H1 (cell line): Measurements from ENCODE around the gene PDE4D. TPM values are rescaled to one million over a fixed set of nuclear protein-coding genes. Genes with fewer than 3 reads are reported as not detected.

Source experiments
- CTCF ChIA-PET: fragments of 300-600 bp; sonication (Branson Sonifier 250); formaldehyde crosslinking; loops from one replicate; lab custom pipeline; 2021; ENCODE audit not compliant: partially characterized antibody; lab: Charles Lee
- POLR2A ChIA-PET: fragments of 300-600 bp; sonication (Branson Sonifier 250); formaldehyde crosslinking; loops from one replicate; lab custom pipeline; 2021; ENCODE audit warnings: inconsistent platforms; ENCODE audit not compliant: partially characterized antibody; lab: Charles Lee
- DNase-seq, 2 experiments: peaks; one replicate each; pipeline versions ENCODE4 v3.0.0 to v3.0.0-alpha.2; 2010 to 2022; ENCODE audit warnings: low spot score in 2 of 2, low read depth in 1 of 2, mixed read lengths in 1 of 2
- FAIRE-seq: peaks from 2 replicates; lab custom pipeline; 2011; peaks lifted over from hg19 to GRCh38; lab: Jason Lieb, UNC
- H2AFZ ChIP-seq: 2 replicates; pipeline ENCODE4 v1.8.1; 2012; ENCODE audit warnings: low read length, inconsistent platforms
- H2AK5ac ChIP-seq: 2 replicates; pipeline ENCODE4 v1.6.1; 2013; ENCODE audit warnings: low read depth, low read length
- H2BK120ac ChIP-seq: replicated peaks from 2 replicates; pipeline ENCODE3; 2013; ENCODE audit warnings: low read depth, low read length, inconsistent platforms
- H2BK12ac ChIP-seq: 2 replicates; pipeline ENCODE4 v1.6.1; 2013; ENCODE audit warnings: low read depth, low read length
- H2BK15ac ChIP-seq: 2 replicates; pipeline ENCODE4 v1.6.1; 2013; ENCODE audit warnings: low read length
- H2BK20ac ChIP-seq: 2 replicates; pipeline ENCODE4 v1.6.1; 2013; ENCODE audit warnings: low read length
- H2BK5ac ChIP-seq: 2 replicates; pipeline ENCODE4 v1.6.1; 2013; ENCODE audit warnings: low read depth, low read length
- H3K14ac ChIP-seq: 2 replicates; pipeline ENCODE4 v1.6.1; 2013; ENCODE audit warnings: inconsistent platforms; ENCODE audit not compliant: insufficient read length
- H3K18ac ChIP-seq: 2 replicates; pipeline ENCODE4 v1.6.1; 2013; ENCODE audit warnings: low read length; ENCODE audit errors: extremely low read depth
- H3K23ac ChIP-seq: 2 replicates; pipeline ENCODE4 v1.6.1; 2013; ENCODE audit warnings: inconsistent platforms; ENCODE audit not compliant: insufficient read length
- H3K23me2 ChIP-seq: 2 replicates; pipeline ENCODE4 v1.6.1; 2013; ENCODE audit warnings: low read depth, low read length
- H3K27ac ChIP-seq: 2 replicates; pipeline ENCODE4 v1.6.1; 2011; ENCODE audit warnings: low read depth, low read length, inconsistent platforms
- H3K27me3 ChIP-seq, 4 experiments: replicated peaks in 1 of 4; 1 replicate in 1 of 4; 2 replicates in 3 of 4; pipeline versions ENCODE4 v1.6.1 to v1.8.1; 2011 to 2013; ENCODE audit warnings: low read length in 3 of 4, mild to moderate bottlenecking in 3 of 4, inconsistent platforms in 2 of 4, mixed read lengths in 2 of 4, moderate library complexity in 1 of 4; ENCODE audit not compliant: control insufficient read depth in 3 of 4, insufficient read depth in 3 of 4; ENCODE audit errors: extremely low read depth in 1 of 4
- H3K36me3 ChIP-seq, 4 experiments: 2 replicates each; pipeline versions ENCODE4 v1.6.1 to v1.8.1; 2011 to 2013; ENCODE audit warnings: mild to moderate bottlenecking in 4 of 4, low read length in 3 of 4, moderate library complexity in 2 of 4, control low read depth in 1 of 4, inconsistent platforms in 1 of 4; ENCODE audit not compliant: insufficient read depth in 4 of 4, control insufficient read depth in 2 of 4
- H3K4ac ChIP-seq: replicated peaks from 2 replicates; pipeline ENCODE3; 2013; ENCODE audit warnings: low read length, low read depth, mixed read lengths, inconsistent platforms; ENCODE audit not compliant: insufficient read length
- H3K4me1 ChIP-seq, 4 experiments: replicated peaks in 1 of 4; 1 replicate in 1 of 4; 2 replicates in 3 of 4; pipeline versions ENCODE4 v1.6.1 to v1.8.1; 2011 to 2013; ENCODE audit warnings: low read length in 3 of 4, inconsistent platforms in 2 of 4, mixed read lengths in 1 of 4; ENCODE audit not compliant: insufficient read depth in 4 of 4, control insufficient read depth in 3 of 4
- H3K4me2 ChIP-seq, 2 experiments: 2 replicates each; pipeline versions ENCODE4 v1.6.1 to v1.8.1; 2011 to 2013; ENCODE audit warnings: low read depth in 2 of 2, low read length in 2 of 2, control low read depth in 1 of 2, inconsistent platforms in 1 of 2, mild to moderate bottlenecking in 1 of 2; ENCODE audit not compliant: insufficient read depth in 1 of 2
- H3K4me3 ChIP-seq, 4 experiments: fragments of 200-600, 300-600 bp in 1 of 4; sonication (generic), shearing (Covaris generic), sonication (Bioruptor Twin) in 1 of 4; 2 replicates each; pipeline versions ENCODE4 v1.5.1 to v1.8.1; 2011 to 2016; ENCODE audit warnings: low read length in 4 of 4, low read depth in 3 of 4, control low read depth in 2 of 4, inconsistent platforms in 2 of 4, mild to moderate bottlenecking in 2 of 4, mixed read lengths in 1 of 4, moderate library complexity in 1 of 4; ENCODE audit not compliant: insufficient read depth in 2 of 4; ENCODE audit errors: extremely low read depth in 1 of 4
- H3K56ac ChIP-seq: replicated peaks from 2 replicates; pipeline ENCODE3; 2013; ENCODE audit warnings: low read depth, mild to moderate bottlenecking, mixed read lengths, low read length, inconsistent platforms; ENCODE audit not compliant: insufficient read length
- H3K79me1 ChIP-seq: 2 replicates; pipeline ENCODE4 v1.6.1; 2013; ENCODE audit warnings: low read depth, low read length, control low read depth
- H3K79me2 ChIP-seq, 2 experiments: 2 replicates each; pipeline versions ENCODE4 v1.6.1 to v1.8.1; 2012 to 2013; ENCODE audit warnings: low read length in 2 of 2, mild to moderate bottlenecking in 2 of 2, inconsistent platforms in 1 of 2; ENCODE audit not compliant: insufficient read depth in 2 of 2, control insufficient read depth in 1 of 2
- H3K9ac ChIP-seq, 4 experiments: replicated peaks in 1 of 4; 1 replicate in 1 of 4; 2 replicates in 3 of 4; pipeline versions ENCODE4 v1.6.1 to v1.8.1; 2011 to 2013; ENCODE audit warnings: low read depth in 3 of 4, low read length in 3 of 4, control low read depth in 2 of 4, mild to moderate bottlenecking in 2 of 4, moderate library complexity in 2 of 4, inconsistent platforms in 1 of 4; ENCODE audit errors: extremely low read depth in 1 of 4
- H3K9me3 ChIP-seq, 2 experiments: 2 replicates each; pipeline versions ENCODE4 v1.6.1 to v1.8.1; 2012 to 2013; ENCODE audit warnings: mild to moderate bottlenecking in 2 of 2, moderate library complexity in 2 of 2, control low read depth in 1 of 2, inconsistent platforms in 1 of 2, low read depth in 1 of 2, low read length in 1 of 2, mixed read lengths in 1 of 2; ENCODE audit not compliant: insufficient read depth in 2 of 2
- H4K20me1 ChIP-seq, 2 experiments: replicated peaks in 1 of 2; 2 replicates each; pipeline versions ENCODE3 to v1.8.1; 2011 to 2013; ENCODE audit warnings: inconsistent platforms in 2 of 2, low read length in 2 of 2, mild to moderate bottlenecking in 1 of 2; ENCODE audit not compliant: insufficient read depth in 2 of 2, control insufficient read depth in 1 of 2
- H4K5ac ChIP-seq: 2 replicates; pipeline ENCODE4 v1.6.1; 2013; ENCODE audit warnings: low read length, low read depth, mixed read lengths, inconsistent platforms; ENCODE audit not compliant: insufficient read length
- H4K8ac ChIP-seq: 2 replicates; pipeline ENCODE4 v1.8.0; 2013; ENCODE audit warnings: mild to moderate bottlenecking, moderate library complexity, low read length, inconsistent platforms; ENCODE audit not compliant: insufficient read depth; ENCODE audit errors: extremely low read depth
- H4K91ac ChIP-seq: replicated peaks from 2 replicates; pipeline ENCODE3; 2013; ENCODE audit warnings: low read length, mixed read lengths, inconsistent platforms; ENCODE audit not compliant: insufficient read length
- SAP30 ChIP-seq: fragments of 300-600 bp; sonication (generic); IDR thresholded peaks from 2 replicates; pipeline ENCODE4 v1.7.1; 2012; ENCODE audit warnings: low read length, moderate library complexity, mild to moderate bottlenecking, inconsistent platforms; ENCODE audit not compliant: insufficient read depth, insufficient replicate concordance
- SIN3A ChIP-seq, 2 experiments: IDR thresholded peaks in 1 of 2; conservative IDR thresholded peaks in 1 of 2; 2 replicates each; pipeline ENCODE4 v1.6.1; 2011 to 2012; ENCODE audit warnings: low read length in 2 of 2, improper control_type of control experiment in 1 of 2, low read depth in 1 of 2, mild to moderate bottlenecking in 1 of 2
- SP1 ChIP-seq: IDR thresholded peaks from 2 replicates; pipeline ENCODE4 v1.6.1; 2011; ENCODE audit warnings: low read depth, low read length
- WGBS, 2 experiments: shearing (Covaris generic) in 1 of 2; methylation state at CpG; one replicate each; pipeline versions ENCODE4 v1.1.6 to v1.1.7; 2013 to 2015; ENCODE audit warnings: low lambda C conversion rate in 2 of 2, mixed read lengths in 2 of 2, inconsistent platforms in 1 of 2, low coverage in 1 of 2, missing lambda C conversion rate in 1 of 2; ENCODE audit not compliant: insufficient replicate concordance in 2 of 2, insufficient coverage in 1 of 2, insufficient read length in 1 of 2; ENCODE audit errors: extremely low coverage in 1 of 2, missing lambda C conversion rate in 1 of 2; 5-methylcytosine and 5-hydroxymethylcytosine counted together
- polyA plus RNA-seq, 7 experiments: library from polyadenylated mRNA; depleted of rRNA in 3 of 7; stranded (reverse) in 5 of 7; unstranded in 2 of 7; fragments of >200 nt in 5 of 7; fragments of 200-250 nt in 2 of 7; gene quantifications; 1 replicate in 5 of 7; 2 replicates in 1 of 7; 4 replicates in 1 of 7; pipeline versions ENCODE4 v1.2.1 to v1.2.3, GENCODE V29; 2011 to 2013; ENCODE audit warnings: missing spikeins in 2 of 7, mixed read lengths in 2 of 7
- total RNA-seq: library from RNA; stranded (reverse); fragmentation: NEBNext Ultra II Directional; extraction: Animal tissue kit (Norgen Biotek cat#: 25700); gene quantifications from 2 replicates; pipeline ENCODE4 v1.2.1, GENCODE V29; 2021

The PDE4D gene
- total and polyA plus RNA-seq, 2 of the 8 experiments (the other 6 are each of a cell fraction or from before 2014, with no cell fraction given), result 2.3 to 3.7 TPM

DNA sequence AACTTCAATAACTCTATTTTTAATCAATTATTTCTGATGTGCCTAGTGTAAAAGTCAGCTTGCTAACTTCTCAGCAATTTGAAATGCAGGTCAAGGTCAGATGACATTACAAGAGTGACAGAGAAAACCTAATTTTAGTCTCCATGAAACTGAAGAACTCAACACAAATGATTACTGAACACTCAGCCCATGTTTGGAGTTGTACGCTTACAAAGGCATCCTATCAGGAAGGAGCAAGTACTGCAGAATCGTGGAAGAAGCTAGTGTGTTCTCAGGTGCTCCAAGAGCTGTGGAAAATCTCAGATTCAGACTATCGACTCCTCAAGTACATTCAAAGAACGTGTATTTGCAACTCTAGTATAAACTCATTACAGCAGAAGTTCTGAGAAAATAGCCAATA is 526.7 kb downstream of the PDE4D start:
- H2BK20ac ChIP-seq, result no peak overlapping the region
- no peak overlapping the region for H4K91ac ChIP-seq
- no peaks in the 10 kb centered on the region for H3K36me3 ChIP-seq
- no peak overlapping the region for H2AK5ac ChIP-seq
- H4K8ac ChIP-seq, result no peak overlapping the region
- no peak overlapping the region for H4K5ac ChIP-seq
- ChIA-PET POLR2A (no interaction called here), CTCF (interaction anchor here (1.2 to 5.7 kb wide), 14 partner anchors 9 to 306 kb away, joined by 3 to 45 read pairs (median 8); no protein-coding TSS in a partner anchor)
- 86% methylated on average over 4 of the region's 4 CpGs; no CpG with 5 or more reads in 1 of the 2 experiments for WGBS, 2 experiments
- DNase-seq (no peak), FAIRE-seq (no peak)
- no peaks in the 10 kb centered on the region for H4K20me1 ChIP-seq
- no peaks in the 10 kb centered on the region for H3K79me1 ChIP-seq
- peaks cover 0 to 3% (median 0%) of the 10 kb centered on the region in 4 experiments; a peak in 1 of 7 replicates for H3K4me1 ChIP-seq
- H3K4me2 ChIP-seq, result no peak overlapping the region
- H3K27me3 ChIP-seq, result no peaks in the 10 kb centered on the region
- H3K9me3 ChIP-seq, result no peaks in the 10 kb centered on the region
- H3K79me2 ChIP-seq, result no peaks in the 10 kb centered on the region
- no peak overlapping the region for H3K14ac ChIP-seq
- H3K4me3 ChIP-seq, result no peak overlapping the region
- no peak overlapping the region for H3K18ac ChIP-seq
- no peak overlapping the region for H3K4ac ChIP-seq
- no peak overlapping the region for H3K56ac ChIP-seq
- H2BK5ac ChIP-seq, result no peak overlapping the region
- H2BK15ac ChIP-seq, result no peak overlapping the region
- H3K9ac ChIP-seq, result no peak overlapping the region
- H2AFZ ChIP-seq, result no peak overlapping the region
- no peak overlapping the region for H2BK12ac ChIP-seq
- no peak overlapping the region for H2BK120ac ChIP-seq
- H3K23ac ChIP-seq, result no peak overlapping the region
- no peak overlapping the region for H3K27ac ChIP-seq
- no peaks in the 10 kb centered on the region; the same call in 1 of the 2 replicates for H3K23me2 ChIP-seq
- TF ChIP-seq SAP30 (no peak), SIN3A (conservative IDR thresholded peaks at IDR 0.05 in 1 of 2, IDR thresholded peaks at IDR 0.05 in 1 of 2; ENCODE audit: low read depth in 1 of 2, low read length in 2 of 2) (no peak), SP1 (no peak)
